HG03520 (cell line): ENCODE measurements around the gene OR52L1.

Source experiments
- ATAC-seq: cut with Tn5 transposase; IDR thresholded peaks from one replicate; pipeline ENCODE4 v1.9.1; 2021; ENCODE audit warnings: mild to moderate bottlenecking, moderate library complexity; ENCODE audit not compliant: unreplicated experiment

OR52L1 gene

GRCh38 chr11:5941951-5942350, 44.8 kb downstream of the OR52L1 start, which contains the start of gene OR56A3:
Gene OR56A3 (plus strand): TSS chr11:5942251. CDS start chr11:5947347, 5,096 bp downstream.
- ATAC-seq, result no peak

- ATAC-seq, result no peak
Observed at GRCh38 chr11:5940748-5941147, 46.0 kb downstream of the OR52L1 start.

- no peak for ATAC-seq
Observed at GRCh38 chr11:5938603-5938965, 48.2 kb downstream of the OR52L1 start.

GRCh38 chr11:5937868-5938602, 48.8 kb downstream of the OR52L1 start:
- no peak for ATAC-seq
